Measurements from ENCODE around the gene ATXN10. TPM values are rescaled to one million over a fixed set of nuclear protein-coding genes. Genes with fewer than 3 reads are reported as not detected.

Gene ATXN10
- total RNA-seq, 4 donors from 2014 or later, result 78.5 to 152 (median 113) TPM

- no peaks in the 10 kb centered on the region for H3K27me3 ChIP-seq
- peaks cover 9 to 51% (median 21%) of the 10 kb centered on the region in 3 donors for H3K4me1 ChIP-seq
- no peak for ATAC-seq
- no peaks in the 10 kb centered on the region for H3K9me3 ChIP-seq
- H3K27ac ChIP-seq, result no peak overlapping the region
- H3K4me3 ChIP-seq, result no peak overlapping the region
- H3K36me3 ChIP-seq, result peaks cover 2 to 44% of the 10 kb centered on the region in 2 donors
- TF ChIP-seq EP300 (IDR thresholded peaks at IDR 0.05), result no peak
- WGBS, 2 donors (ENCODE audit: low coverage in 1 of 2), result 80% methylated on average over 1 of the region's 2 CpGs; no CpG with 5 or more reads in 1 of the 2 donors
Measured at GRCh38 chr22:45690008-45690407, 18.4 kb downstream of the ATXN10 start.

- Histone ChIP-seq H3K4me1 (peaks cover 3 to 25% (median 8%) of the 10 kb centered on the region in 3 donors), H3K9me3 (no peaks in the 10 kb centered on the region), H3K27me3 (no peaks in the 10 kb centered on the region), H3K36me3 (peaks cover 2 to 66% of the 10 kb centered on the region in 2 donors), H3K4me3 (no peak overlapping the region), H3K27ac (no peak overlapping the region)
- no peak for ATAC-seq
- 50 to 71% methylated on average over 1 of the region's 1 CpG for WGBS, 2 donors (ENCODE audit: low coverage in 1 of 2)
- no peak for TF ChIP-seq POLR2AphosphoS5 (IDR thresholded peaks at IDR 0.05)
- TF ChIP-seq POLR2A (IDR thresholded peaks at IDR 0.05), result no peak
- TF ChIP-seq CTCF (IDR thresholded peaks at IDR 0.05), result no peak
- TF ChIP-seq EP300 (IDR thresholded peaks at IDR 0.05), result no peak
Measured at GRCh38 chr22:45692549-45692948, 20.9 kb downstream of the ATXN10 start.

- ATAC-seq, result no peak
- H3K27me3 ChIP-seq, result no peaks in the 10 kb centered on the region
- 65 to 87% methylated on average over 4 of the region's 4 CpGs for WGBS, 2 donors (ENCODE audit: low coverage in 1 of 2)
- H3K4me3 ChIP-seq, result no peak overlapping the region
- H3K9me3 ChIP-seq, result no peaks in the 10 kb centered on the region
- peaks cover 0 to 12% (median 1%) of the 10 kb centered on the region in 3 donors for H3K4me1 ChIP-seq
- H3K27ac ChIP-seq, result no peak overlapping the region
- H3K36me3 ChIP-seq, result peaks cover 2 to 70% of the 10 kb centered on the region in 2 donors
- TF ChIP-seq CTCF (IDR thresholded peaks at IDR 0.05) (no peak), POLR2AphosphoS5 (IDR thresholded peaks at IDR 0.05) (no peak), POLR2A (IDR thresholded peaks at IDR 0.05) (no peak), EP300 (IDR thresholded peaks at IDR 0.05) (no peak)
Measured at GRCh38 chr22:45693835-45694234, 22.2 kb downstream of the ATXN10 start.

GRCh38 chr22:45696227-45696626 lies 24.6 kb downstream of the ATXN10 start:
- TF ChIP-seq EP300 (IDR thresholded peaks at IDR 0.05) (no peak), CTCF (IDR thresholded peaks at IDR 0.05) (no peak), POLR2A (IDR thresholded peaks at IDR 0.05) (no peak), POLR2AphosphoS5 (IDR thresholded peaks at IDR 0.05) (no peak)
- Histone ChIP-seq H3K4me3 (no peak overlapping the region), H3K27ac (no peak overlapping the region), H3K9me3 (no peaks in the 10 kb centered on the region), H3K27me3 (no peaks in the 10 kb centered on the region), H3K36me3 (peaks cover 2 to 79% of the 10 kb centered on the region in 2 donors), H3K4me1 (peaks cover 0 to 6% (median 0%) of the 10 kb centered on the region in 3 donors)
- no peak for ATAC-seq
- WGBS, 2 donors (ENCODE audit: low coverage in 1 of 2), result 83 to 94% methylated on average over 5 to 6 of the region's 6 CpGs

- Histone ChIP-seq H3K36me3 (peaks cover 6 to 81% of the 10 kb centered on the region in 2 donors), H3K27me3 (no peaks in the 10 kb centered on the region), H3K9me3 (no peaks in the 10 kb centered on the region), H3K4me3 (no peak overlapping the region), H3K27ac (no peak overlapping the region), H3K4me1 (no peaks in the 10 kb centered on the region)
- WGBS, 2 donors (ENCODE audit: low coverage in 1 of 2), result 73 to 85% methylated on average over 4 of the region's 4 CpGs
- TF ChIP-seq CTCF (IDR thresholded peaks at IDR 0.05) (no peak), POLR2A (IDR thresholded peaks at IDR 0.05) (no peak), POLR2AphosphoS5 (IDR thresholded peaks at IDR 0.05) (no peak), EP300 (IDR thresholded peaks at IDR 0.05) (no peak)
- ATAC-seq, result no peak
Measured at GRCh38 chr22:45698094-45698493, 26.5 kb downstream of the ATXN10 start.

All from gastroesophageal sphincter (tissue), 4 donors.